Stomach (tissue), 9 donors: ENCODE measurements around the gene SCARB1. TPM values are rescaled to one million over a fixed set of nuclear protein-coding genes. Genes with fewer than 3 reads are reported as not detected.

Source experiments
- DNase-seq, 2 donors: peaks; one replicate each; pipeline versions ENCODE4 v3.0.0 to v3.0.0-alpha.2; 2013 to 2019
- H3K27ac ChIP-seq, 5 donors: fragments of 200-600 bp in 4 of 5; sonication (generic) in 4 of 5; one replicate each; pipeline ENCODE4 v1.5.1; 2013 to 2019; ENCODE audit warnings: mild to moderate bottlenecking in 1 of 5, moderate library complexity in 1 of 5
- H3K27me3 ChIP-seq, 3 donors: fragments of 200-600 bp; sonication (generic); one replicate each; pipeline ENCODE4 v1.5.1; 2017 to 2019; ENCODE audit warnings: mixed run types in 1 of 3
- H3K36me3 ChIP-seq, 4 donors: fragments of 200-600 bp; sonication (generic); 1 replicate in 3 of 4; 2 replicates in 1 of 4; pipeline ENCODE4 v1.5.1; 2016 to 2019
- H3K4me1 ChIP-seq, 4 donors: fragments of 200-600 bp; sonication (generic); one replicate each; pipeline ENCODE4 v1.5.1; 2016 to 2019
- H3K4me3 ChIP-seq, 4 donors: fragments of 200-600 bp; sonication (generic) in 3 of 4; one replicate each; pipeline ENCODE4 v1.5.1; 2016 to 2019; ENCODE audit warnings: mild to moderate bottlenecking in 1 of 4
- H3K9me3 ChIP-seq, 4 donors: fragments of 200-600 bp; sonication (generic); one replicate each; pipeline ENCODE4 v1.5.1; 2016 to 2019
- EP300 ChIP-seq: sonication (generic); formaldehyde crosslinking; IDR thresholded peaks from one replicate; pipeline ENCODE4 v1.6.1; 2017; ENCODE audit warnings: antibody characterized with exemption
- POLR2A ChIP-seq, 4 donors: fragments of 450-650 bp; IDR thresholded peaks; one replicate each; pipeline ENCODE4 v1.6.1; 2016; ENCODE audit warnings: antibody characterized with exemption in 4 of 4, control low read depth in 2 of 4, mild to moderate bottlenecking in 1 of 4, moderate library complexity in 1 of 4
- POLR2AphosphoS5 ChIP-seq, 3 donors: sonication (generic); formaldehyde crosslinking; IDR thresholded peaks; one replicate each; pipeline ENCODE4 v1.6.1; 2016; ENCODE audit warnings: antibody characterized with exemption in 3 of 3
- WGBS, 5 donors: extraction: QIAGEN DNeasy Blood & Tissue Kit in 3 of 5; methylation state at CpG; one replicate each; pipeline versions ENCODE4 v1.1.5 to v1.1.7; 2013 to 2018; 5-methylcytosine and 5-hydroxymethylcytosine counted together
- intact Hi-C: fragments of 100-400 bp; cut with DNase I; formaldehyde crosslinking; loops from one replicate; pipeline ENCODE4 v1.15.1; 2023; ENCODE audit warnings: low total_unique reads
- polyA plus RNA-seq, 3 donors: library from polyadenylated mRNA; stranded (reverse); fragments of 200-250 nt; gene quantifications; one replicate each; pipeline ENCODE4 v1.2.3, GENCODE V29; 2013
- total RNA-seq, 5 donors: library from RNA; depleted of rRNA; stranded (reverse); fragments of >200 nt; gene quantifications; one replicate each; pipeline versions ENCODE4 v1.1.0 to v1.2.3, GENCODE V29; 2014 to 2016
- TF ChIP-seq, protein P1 (sequence below), 7 experiments: fragments of 450-650 bp in 4 of 7; fragments of 200-600 bp in 3 of 7; sonication (generic) in 3 of 7; IDR thresholded peaks; one replicate each; pipeline ENCODE4 v1.5.1; 2016 to 2019; ENCODE audit warnings: antibody characterized with exemption in 7 of 7, control low read depth in 2 of 7, mild to moderate bottlenecking in 1 of 7
- donor health status: healthy with polysubstance abuse.
- donor health status: Bipolar disorder and iron deficiency.
- donor health status: healthy.

The SCARB1 gene
- total and polyA plus RNA-seq, 8 donors: 2.9 to 63.7 (median 8.8) TPM

DNA sequence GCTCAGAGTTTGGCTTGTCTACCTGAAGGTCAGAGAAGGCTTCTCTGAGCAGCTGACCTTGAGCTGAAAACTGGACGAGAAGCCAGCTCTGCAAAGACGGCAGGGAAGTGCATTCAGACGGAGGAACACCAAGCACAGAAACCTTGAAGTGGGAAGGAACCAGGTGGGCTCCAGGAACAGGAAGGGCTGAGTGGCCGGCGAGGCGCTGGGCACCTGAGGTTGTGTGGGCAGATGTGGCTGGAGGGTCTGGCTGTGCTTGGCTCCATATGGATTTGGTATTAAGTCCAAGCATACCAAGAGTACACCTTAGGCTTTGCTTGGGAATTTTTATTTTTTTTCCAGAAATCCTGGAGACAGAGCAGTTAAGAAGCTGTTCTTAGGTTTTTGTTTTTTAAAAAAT, 130.6 kb downstream of the SCARB1 start:
- Histone ChIP-seq H3K4me1 (peaks cover 21 to 45% (median 34%) of the 10 kb centered on the region in 4 donors), H3K4me3 (no peak overlapping the region), H3K27ac (peak overlapping the region in 3 of 5 donors; percentile 15 to 49 (median 26)), H3K27me3 (no peaks in the 10 kb centered on the region), H3K36me3 (no peaks in the 10 kb centered on the region), H3K9me3 (no peaks in the 10 kb centered on the region)
- intact Hi-C loops: no loop called here
- DNase-seq: no peak
- TF ChIP-seq POLR2AphosphoS5 (IDR thresholded peaks at IDR 0.05) (no peak), POLR2A (IDR thresholded peaks at IDR 0.05) (no peak), EP300 (no peak)
- TF ChIP-seq, protein P1, sequence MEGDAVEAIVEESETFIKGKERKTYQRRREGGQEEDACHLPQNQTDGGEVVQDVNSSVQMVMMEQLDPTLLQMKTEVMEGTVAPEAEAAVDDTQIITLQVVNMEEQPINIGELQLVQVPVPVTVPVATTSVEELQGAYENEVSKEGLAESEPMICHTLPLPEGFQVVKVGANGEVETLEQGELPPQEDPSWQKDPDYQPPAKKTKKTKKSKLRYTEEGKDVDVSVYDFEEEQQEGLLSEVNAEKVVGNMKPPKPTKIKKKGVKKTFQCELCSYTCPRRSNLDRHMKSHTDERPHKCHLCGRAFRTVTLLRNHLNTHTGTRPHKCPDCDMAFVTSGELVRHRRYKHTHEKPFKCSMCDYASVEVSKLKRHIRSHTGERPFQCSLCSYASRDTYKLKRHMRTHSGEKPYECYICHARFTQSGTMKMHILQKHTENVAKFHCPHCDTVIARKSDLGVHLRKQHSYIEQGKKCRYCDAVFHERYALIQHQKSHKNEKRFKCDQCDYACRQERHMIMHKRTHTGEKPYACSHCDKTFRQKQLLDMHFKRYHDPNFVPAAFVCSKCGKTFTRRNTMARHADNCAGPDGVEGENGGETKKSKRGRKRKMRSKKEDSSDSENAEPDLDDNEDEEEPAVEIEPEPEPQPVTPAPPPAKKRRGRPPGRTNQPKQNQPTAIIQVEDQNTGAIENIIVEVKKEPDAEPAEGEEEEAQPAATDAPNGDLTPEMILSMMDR (IDR thresholded peaks at IDR 0.05): no peak
- WGBS, 5 donors: 54 to 79% (median 58%) methylated on average over 6 of the region's 6 CpGs

DNA sequence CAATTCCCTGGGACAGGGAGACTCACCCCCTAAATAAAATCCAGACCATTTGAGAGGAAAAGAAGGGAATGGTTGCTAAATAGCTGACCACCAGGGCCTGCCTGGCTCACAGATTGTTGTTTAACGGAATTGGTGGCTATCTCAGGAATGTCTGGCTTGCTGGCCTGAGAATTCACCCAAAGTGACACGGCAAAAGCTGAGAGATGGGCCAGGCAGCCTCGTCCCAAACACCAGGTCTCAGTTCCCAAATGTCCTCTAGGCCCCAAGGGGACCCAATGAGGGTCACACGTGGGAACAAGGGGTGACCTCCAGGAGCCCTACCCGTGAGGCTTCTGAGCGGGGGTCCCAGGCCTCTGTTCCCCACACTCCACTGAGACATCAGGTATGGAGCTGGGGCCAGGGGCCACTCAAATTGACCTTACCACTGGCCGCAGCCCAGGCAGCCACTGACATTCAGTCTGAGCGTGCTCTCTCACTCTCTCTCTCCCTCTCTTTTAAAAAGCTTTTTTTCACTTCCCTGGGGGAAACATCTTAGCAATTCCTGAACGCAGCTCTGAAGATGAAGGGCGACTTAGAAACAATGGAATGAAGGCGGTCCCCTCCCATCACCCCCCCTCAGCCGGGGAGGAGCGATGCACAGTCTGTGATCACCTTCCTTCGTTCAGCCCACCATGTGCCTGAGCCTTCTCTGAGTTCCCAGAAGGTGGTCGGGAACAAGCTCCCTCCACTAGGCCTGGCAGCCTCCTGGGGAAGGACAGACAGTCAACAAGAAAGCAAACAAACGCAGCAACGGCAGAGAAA, 131.2 kb downstream of the SCARB1 start:
- no peaks in the 10 kb centered on the region for H3K36me3 ChIP-seq
- TF ChIP-seq POLR2AphosphoS5 (IDR thresholded peaks at IDR 0.05) (no peak), EP300 (no peak), POLR2A (IDR thresholded peaks at IDR 0.05) (no peak)
- TF ChIP-seq, protein P1 (IDR thresholded peaks at IDR 0.05): no peak
- no peak for DNase-seq
- intact Hi-C loops: no loop called here
- 57 to 79% (median 76%) methylated on average over 15 to 17 of the region's 17 CpGs for WGBS, 5 donors
- H3K9me3 ChIP-seq: no peaks in the 10 kb centered on the region
- H3K27me3 ChIP-seq: no peaks in the 10 kb centered on the region
- H3K4me3 ChIP-seq: no peak overlapping the region
- H3K4me1 ChIP-seq: peaks cover 15 to 40% (median 30%) of the 10 kb centered on the region in 4 donors
- peak overlapping the region in 3 of 5 donors; percentile 15 to 49 (median 26) for H3K27ac ChIP-seq

DNA sequence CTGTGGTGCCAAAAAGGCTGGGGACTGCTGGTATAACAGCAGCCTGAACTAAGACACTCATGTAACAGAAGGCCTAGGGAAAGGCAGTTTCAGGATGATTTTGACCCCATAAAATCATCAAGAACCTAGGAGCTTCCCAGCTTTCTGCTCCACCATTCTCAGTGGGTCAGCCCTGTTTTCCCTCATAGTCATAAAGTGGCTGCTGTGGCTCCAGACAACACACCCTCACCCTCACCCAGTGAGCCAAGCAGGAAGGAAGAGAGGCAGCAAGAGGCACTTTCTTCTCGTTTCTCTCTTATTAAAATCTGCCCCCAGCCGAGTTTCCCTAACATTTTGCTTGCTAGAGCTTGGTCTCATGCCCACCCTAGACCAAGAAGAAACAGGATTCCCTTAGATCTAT, 131.8 kb downstream of the SCARB1 start:
- no peak for DNase-seq
- no peak for TF ChIP-seq POLR2A (IDR thresholded peaks at IDR 0.05)
- TF ChIP-seq, protein P1 (IDR thresholded peaks at IDR 0.05): no peak
- no peak for TF ChIP-seq POLR2AphosphoS5 (IDR thresholded peaks at IDR 0.05)
- no peak for TF ChIP-seq EP300
- Histone ChIP-seq H3K9me3 (no peaks in the 10 kb centered on the region), H3K27me3 (no peaks in the 10 kb centered on the region), H3K36me3 (no peaks in the 10 kb centered on the region), H3K4me3 (no peak overlapping the region), H3K27ac (peak overlapping the region in 2 of 5 donors; percentile 15 to 49), H3K4me1 (peaks cover 15 to 39% (median 28%) of the 10 kb centered on the region in 4 donors)
- WGBS, 5 donors: 92 to 97% (median 94%) methylated on average over 2 of the region's 2 CpGs
- intact Hi-C loops: no loop called here

DNA sequence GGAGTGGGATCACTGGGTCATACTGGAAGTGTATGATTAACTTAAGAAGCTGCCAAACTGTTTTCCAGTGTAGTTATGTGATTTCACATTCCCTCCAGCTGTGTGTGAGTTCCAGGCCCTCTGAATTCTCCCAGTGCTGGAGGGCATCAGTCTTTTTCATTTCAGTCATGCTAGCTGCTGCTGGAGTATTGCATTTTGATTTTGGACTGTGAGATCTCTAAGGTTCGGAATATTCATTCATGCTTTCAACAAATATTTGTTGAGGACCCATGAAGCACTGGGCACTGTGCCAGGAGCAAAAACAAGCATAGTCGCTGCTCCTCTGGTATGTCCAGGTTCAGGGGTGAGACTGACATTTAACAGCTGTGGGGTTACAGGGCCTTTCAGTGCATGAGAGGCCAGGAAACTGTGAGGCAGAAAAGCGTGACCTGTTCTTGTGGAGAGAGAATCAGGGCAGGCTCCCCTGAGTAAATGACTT, 133.2 kb downstream of the SCARB1 start:
- H3K36me3 ChIP-seq: no peaks in the 10 kb centered on the region
- peaks cover 15 to 27% (median 23%) of the 10 kb centered on the region in 4 donors for H3K4me1 ChIP-seq
- intact Hi-C loops: no loop called here
- no peak for TF ChIP-seq EP300
- TF ChIP-seq POLR2AphosphoS5 (IDR thresholded peaks at IDR 0.05): peak in 1 of 3 donors; percentile 6
- TF ChIP-seq, protein P1 (IDR thresholded peaks at IDR 0.05): no peak
- no peak for TF ChIP-seq POLR2A (IDR thresholded peaks at IDR 0.05)
- WGBS, 5 donors: 18 to 33% (median 22%) methylated on average over 3 of the region's 3 CpGs
- H3K27me3 ChIP-seq: no peaks in the 10 kb centered on the region
- peak overlapping the region in 4 of 5 donors; percentile 38 to 65 (median 59) for H3K27ac ChIP-seq
- DNase-seq: peak in 1 of 2 donors; percentile 58
- no peaks in the 10 kb centered on the region for H3K9me3 ChIP-seq
- H3K4me3 ChIP-seq: no peak overlapping the region
